Stimulated activated CD4-positive, alpha-beta T cell treated with anti-CD3 and anti-CD28 coated beads, Interleukin-12 subunit alpha, Interleukin-12 subunit beta, amount 100 ng/mL, for 48 hours (primary cell): Measurements from ENCODE around the gene SUSD1.
"Not testable (repeated sequence)": the region's sequence is repeated elsewhere in the genome, so short reads cannot be mapped to it uniquely, and the experiment has no call there.

Experiments used
- DNase-seq, 3 donors: peaks; one replicate each; pipeline ENCODE4 v3.0.0-alpha.2; 2020; ENCODE audit warnings: low read depth in 2 of 3, low spot score in 1 of 3

The SUSD1 gene

DNA sequence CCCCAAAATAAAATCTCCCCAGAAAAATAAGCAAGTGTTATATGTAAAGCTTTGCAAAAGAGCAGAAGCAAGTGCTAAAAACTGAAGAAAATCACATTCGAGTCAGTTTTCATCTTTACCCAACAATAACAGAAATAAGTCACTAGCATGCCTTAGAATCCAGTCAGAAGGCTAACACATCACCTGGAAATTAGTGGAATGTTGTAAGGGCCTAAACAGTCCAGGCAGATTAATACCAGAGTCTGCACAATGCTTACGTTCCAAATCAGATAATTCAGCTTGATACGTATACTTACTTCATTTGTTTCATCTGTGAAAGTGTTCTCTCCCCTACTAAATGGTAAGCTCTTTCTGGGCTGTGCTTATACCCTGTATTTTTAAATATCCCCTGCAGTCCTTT, 42.7 kb downstream of the SUSD1 start:
- DNase-seq = no peak

GRCh38 chr9:112130997-112131396, 44.1 kb downstream of the SUSD1 start:
- no peak for DNase-seq

DNA sequence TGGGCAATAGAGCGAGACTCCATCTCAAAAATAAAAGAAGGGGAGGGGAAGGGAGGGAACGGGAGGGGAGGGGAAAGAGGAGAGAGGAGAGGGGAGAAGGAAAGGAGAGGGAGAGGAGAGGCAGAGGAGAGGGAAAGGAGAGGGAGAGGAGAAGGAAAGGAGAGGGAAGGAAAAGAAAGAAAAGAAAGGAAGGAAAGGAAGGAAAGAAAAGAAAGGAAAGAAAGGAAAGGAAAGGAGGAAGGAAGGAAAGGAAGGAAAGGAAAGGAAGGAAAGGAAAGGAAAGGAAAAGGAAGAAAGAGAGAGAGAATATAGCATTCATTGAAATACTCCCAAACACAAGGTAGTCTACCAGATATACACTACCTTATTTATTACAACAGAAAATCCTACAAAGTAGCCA, 44.8 kb downstream of the SUSD1 start:
- DNase-seq = no peak

- DNase-seq = no peak
Measured at GRCh38 chr9:112129246-112129645, 45.9 kb downstream of the SUSD1 start.

- DNase-seq = not testable (repeated sequence)
Measured at GRCh38 chr9:112128399-112128798, 46.7 kb downstream of the SUSD1 start.

DNA sequence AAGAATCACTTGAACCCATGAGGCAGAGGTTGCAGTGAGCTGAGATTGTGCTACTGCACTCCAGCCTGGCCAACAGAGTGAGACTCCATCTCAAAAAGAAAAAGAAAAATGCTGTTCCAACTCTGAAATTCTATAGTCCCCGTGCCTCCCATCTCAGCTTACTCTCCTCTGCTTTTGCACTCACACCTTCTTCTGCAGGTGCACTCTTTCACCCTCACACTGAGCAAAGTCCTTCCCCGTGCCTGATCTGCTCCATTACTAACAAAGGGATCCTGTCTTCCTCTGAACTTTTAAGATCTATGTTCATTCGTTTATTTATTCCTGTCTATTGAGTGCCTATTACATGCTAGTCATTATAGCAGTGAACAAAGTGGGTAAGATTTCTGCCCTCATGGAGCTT, 47.8 kb downstream of the SUSD1 start:
- DNase-seq = no peak

DNA sequence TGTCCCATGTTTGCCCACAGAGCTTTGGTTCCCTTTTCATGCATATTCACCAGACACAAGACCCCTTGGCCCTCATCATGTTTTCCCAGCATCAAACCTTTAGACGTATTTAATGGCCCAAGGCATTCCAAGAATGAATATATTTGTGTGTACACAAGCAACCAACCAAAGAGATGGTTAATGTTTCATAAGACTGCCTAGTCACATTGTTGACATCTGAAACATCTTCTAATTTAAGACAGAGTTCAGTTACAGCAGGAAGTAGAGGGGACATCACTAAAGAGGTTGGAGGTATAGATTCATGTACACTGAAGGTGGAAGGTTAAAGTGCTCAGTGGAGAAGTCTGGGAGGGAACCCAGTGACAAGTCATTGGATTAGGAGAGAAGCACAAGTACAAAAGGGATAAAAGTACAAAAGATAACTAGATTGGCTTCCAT, 49.1 kb downstream of the SUSD1 start:
- no peak for DNase-seq

DNA sequence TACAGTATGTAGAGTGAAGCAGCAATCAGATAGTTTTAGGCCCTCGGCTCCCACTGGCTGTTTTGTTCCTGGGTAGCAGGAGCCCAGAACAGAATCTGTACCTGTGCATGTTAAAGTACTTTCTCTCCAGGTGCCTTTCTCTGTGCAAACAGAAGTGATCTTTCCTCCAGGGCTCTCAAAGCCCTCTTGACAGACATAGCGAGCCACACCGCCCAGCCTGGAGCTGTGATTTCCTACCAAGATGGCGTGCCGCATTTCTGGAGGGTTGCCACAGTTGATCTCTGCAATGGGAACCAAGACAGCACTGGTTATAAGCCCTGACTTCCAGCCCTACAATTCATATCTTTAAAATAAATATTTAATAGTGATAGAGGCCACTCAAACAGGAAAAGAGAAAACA, 50.9 kb downstream of the SUSD1 start:
- DNase-seq = no peak

DNA sequence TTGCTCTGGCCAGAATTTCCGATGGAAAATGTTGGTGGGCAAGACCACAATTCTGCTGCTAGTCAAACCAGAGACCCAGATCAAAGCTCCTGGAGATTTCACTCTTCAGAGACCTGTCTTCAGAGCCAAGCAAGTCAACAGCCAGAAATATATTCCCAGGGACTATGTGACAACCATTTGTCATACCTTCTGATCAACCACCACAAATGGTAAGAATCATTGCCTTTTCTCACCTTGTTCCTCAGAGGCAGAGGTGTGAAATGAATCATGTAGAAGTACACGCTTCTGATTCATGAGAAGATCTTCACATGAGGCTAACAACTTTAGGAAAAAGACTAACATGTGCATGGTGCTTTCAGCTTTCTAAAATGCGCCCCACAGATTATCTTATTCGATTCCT, 53.5 kb downstream of the SUSD1 start:
- DNase-seq = no peak

DNA sequence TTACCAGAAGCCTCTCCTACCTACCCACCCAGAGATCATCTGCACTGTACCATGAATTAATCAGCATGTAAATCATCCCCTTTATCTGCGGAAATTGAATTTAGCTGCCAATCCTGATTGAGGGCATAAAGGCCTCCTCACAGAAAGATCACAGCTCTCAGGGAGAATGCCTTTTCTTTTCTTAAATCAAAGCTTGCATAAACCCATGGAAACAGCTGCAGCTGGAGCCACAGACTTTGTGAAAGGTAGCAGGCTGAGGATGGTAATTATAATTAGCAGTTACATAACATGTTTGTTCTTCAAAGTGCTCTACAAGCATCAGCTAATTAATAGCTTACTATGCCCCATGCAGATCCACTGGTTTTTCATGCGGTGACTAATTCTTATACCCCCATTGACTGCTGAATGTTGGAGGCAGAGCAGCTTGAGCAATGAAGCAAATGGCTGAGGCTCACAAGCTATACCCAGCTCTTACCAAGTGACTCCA, 54.6 kb downstream of the SUSD1 start:
- DNase-seq = no peak

DNA sequence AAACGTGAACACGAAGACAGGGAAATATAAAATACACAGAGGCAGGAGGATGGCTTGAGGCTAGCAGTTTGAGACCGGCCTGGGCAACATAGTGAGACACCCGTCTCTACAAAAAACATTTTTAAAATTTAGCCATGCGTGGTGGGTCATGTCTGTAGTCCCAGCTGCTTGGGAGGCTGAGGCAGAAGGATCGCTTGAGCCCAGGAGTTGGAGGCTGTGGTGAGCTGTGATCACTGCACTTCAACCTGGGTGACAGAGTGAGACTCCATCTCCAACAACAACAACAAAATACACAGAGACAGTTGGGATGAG, 55.1 kb downstream of the SUSD1 start:
- no peak for DNase-seq

- no peak for DNase-seq
Measured at GRCh38 chr9:112119225-112120029, 55.7 kb downstream of the SUSD1 start.

DNA sequence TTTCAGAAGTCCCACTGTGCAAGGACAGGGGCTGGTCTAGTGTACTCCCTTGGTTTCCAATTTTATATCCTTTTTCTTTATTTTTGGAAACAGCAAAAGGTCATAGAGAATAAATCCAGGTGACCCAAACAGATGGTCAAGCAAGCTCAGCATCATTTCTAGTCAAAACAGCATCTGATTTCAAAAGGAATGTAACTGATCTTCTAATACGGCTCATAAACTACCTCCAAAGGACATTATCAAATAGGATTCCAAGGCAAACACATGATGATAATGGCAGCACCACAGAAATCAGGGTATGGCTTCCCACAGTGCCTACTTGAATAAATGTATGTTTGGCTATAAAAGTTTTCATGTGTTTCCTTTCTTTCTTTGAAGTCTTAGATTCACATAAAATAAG, 57.1 kb downstream of the SUSD1 start:
- DNase-seq = no peak

GRCh38 chr9:112115970-112116753, 58.9 kb downstream of the SUSD1 start:
- DNase-seq = no peak

DNA sequence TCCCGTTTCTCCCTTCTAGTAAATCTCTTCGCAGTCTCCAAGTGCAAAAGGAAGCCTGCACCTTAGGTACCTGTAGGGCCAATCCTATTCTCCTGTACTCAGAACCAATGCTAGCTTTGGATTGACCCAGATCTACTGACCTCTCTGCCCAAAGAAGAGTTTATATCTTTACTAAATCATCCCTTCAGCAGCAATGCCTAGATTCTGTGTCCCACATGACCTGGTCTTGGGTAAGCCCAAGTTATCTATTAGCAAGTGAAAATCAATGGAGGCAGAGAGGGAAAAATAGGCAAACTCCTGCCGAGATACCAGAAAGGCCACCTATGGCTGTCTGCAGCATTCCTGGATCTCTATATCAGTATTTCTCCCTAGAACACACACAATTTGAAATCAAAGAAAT, 60.0 kb downstream of the SUSD1 start:
- DNase-seq = no peak

GRCh38 chr9:112112941-112113681, 62.0 kb downstream of the SUSD1 start:
- no peak for DNase-seq

- DNase-seq = no peak
Measured at GRCh38 chr9:112112519-112112918, 62.6 kb downstream of the SUSD1 start.

- DNase-seq = no peak
Measured at GRCh38 chr9:112111461-112111860, 63.6 kb downstream of the SUSD1 start.

GRCh38 chr9:112110777-112111113, 64.4 kb downstream of the SUSD1 start:
- DNase-seq = no peak

DNA sequence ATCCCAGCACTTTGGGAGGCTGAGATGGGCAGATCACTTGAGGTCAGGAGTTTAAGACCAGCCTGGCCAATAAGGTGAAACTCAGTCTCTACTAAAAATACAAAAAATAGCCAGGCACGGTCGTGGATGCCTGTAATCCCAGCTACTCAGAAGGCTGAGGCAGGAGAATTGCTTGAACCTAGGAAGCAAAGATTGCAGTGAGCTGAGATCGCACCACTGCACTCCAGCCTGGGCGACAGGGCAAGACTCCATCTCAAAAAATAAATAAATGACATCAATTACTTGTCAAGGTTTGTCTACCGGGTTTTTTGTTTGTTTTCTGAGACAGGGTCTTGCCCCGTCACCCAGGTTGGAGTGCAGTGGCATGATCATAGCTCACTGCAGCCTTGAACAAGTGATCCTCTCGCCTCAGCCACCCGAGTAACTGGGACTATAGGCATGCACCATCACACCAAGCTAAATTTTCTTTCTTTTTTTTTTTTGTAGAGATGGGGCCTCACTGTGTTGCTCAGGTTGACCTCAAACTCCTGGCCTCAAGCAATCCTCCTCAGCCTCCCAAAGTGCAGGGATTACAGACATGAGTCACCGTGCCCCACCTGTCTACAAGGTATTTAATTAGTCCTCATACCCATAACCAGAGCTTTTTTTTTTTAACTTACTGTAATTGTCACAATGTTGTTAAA, 64.9 kb downstream of the SUSD1 start:
- DNase-seq = no peak

DNA sequence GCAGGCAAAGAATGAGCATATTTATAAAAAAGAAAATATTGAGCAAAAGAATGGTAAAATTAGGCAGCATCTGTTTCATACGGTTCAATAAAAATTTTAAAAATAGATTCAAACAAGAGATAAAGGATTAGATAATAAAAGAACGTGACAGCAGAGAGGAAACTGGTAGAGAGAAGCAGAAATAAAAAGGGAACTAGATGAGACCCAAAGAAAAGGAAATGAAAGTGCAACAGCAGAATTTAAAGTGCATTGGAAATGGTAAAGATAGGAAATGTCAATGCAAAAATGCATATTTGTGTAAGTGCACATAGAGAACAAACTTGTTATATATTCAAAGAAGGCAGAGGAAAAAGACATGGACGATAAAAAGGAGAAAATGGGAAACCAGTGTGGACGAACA, 70.2 kb downstream of the SUSD1 start:
- DNase-seq = no peak
